DND-41 (cell line): ENCODE data around the gene ZNF888.

Source experiments
- CTCF ChIP-seq: IDR thresholded peaks from 2 replicates; pipeline ENCODE4 v1.5.1; 2012; ENCODE audit warnings: borderline replicate concordance, low read length, moderate library complexity, mild to moderate bottlenecking; ENCODE audit not compliant: poor library complexity, severe bottlenecking; ENCODE audit errors: extremely low read depth
- EZH2 ChIP-seq: IDR thresholded peaks from 3 replicates; pipeline ENCODE4 v1.6.1; 2012; ENCODE audit warnings: borderline replicate concordance, low read depth, mild to moderate bottlenecking, moderate library complexity, low read length, inconsistent platforms; ENCODE audit not compliant: severe bottlenecking

DNA sequence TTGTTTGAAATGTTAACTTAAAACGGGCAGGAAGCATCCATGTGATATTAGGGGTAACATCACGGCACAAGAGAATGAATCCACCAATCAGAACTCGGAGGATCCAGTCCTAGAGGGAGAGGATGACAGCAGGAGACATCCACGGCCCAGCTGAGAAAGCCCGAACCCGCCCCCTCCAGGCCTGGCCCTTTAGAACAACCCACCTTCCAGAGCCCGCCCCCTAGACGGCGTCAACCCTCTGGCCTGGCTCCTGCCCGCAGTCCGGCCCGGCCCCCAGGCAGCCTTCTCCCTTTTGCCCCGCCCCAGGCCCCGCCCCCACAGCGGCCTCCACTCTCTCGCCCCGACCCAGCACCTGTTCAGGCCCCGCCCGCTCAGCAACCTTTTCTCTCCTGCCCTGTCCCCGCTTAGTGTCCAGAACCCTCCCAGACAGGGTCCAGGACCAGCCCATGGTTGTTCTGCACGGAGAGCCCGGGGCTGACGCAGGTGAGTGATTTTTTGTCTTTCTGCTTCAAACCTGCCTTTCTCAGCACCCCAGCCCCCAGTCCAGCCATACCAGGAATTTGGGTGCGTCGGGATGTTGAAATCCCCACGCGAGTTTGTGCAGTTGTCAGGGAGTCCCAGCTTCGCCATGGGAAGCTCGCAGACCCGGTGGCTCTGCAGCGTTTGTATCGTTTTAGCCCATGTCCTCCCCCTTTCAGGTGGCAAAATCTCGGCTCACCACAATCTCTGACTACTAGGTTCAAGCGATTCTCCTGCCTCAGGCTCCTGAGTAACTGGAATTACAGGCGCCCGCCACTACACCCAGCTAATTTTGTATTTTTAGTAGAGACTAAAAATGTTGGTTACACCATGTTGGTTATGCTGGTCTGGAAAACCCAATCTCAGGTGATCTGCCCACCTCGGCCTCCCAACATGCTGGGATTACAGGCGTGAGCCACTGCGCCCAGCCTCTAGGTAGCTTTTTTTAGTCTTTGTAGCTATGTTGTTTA is 23.4 kb upstream of the ZNF888 start:
- TF ChIP-seq CTCF = no peak
- no peak for TF ChIP-seq EZH2
